ENCODE data around the gene FHL3.
"Not testable (repeated sequence)": the region's sequence is repeated elsewhere in the genome, so short reads cannot be mapped to it uniquely, and the experiment has no call there.

FHL3 gene

DNA sequence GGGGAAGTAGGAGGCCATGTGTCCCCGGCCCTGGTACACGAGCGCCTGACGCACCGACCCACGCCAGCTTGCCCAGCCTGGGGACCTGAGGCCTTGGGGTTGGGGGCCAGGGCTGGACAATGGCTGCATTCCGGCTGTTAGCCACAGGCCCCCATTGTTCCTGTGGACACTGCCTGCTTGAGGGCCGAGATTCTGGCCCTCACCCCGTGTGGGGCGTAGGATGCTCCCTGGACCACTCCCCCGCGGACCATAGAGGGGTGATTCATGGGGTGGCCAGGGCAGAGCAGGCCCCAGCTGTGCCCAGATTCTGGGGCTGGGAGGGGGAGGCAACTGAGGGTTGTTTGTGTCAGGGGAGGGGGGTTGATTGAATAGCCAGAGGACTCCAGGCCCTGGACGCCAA lies 29.6 kb upstream of the FHL3 start:
- no peak for DNase-seq

DNA sequence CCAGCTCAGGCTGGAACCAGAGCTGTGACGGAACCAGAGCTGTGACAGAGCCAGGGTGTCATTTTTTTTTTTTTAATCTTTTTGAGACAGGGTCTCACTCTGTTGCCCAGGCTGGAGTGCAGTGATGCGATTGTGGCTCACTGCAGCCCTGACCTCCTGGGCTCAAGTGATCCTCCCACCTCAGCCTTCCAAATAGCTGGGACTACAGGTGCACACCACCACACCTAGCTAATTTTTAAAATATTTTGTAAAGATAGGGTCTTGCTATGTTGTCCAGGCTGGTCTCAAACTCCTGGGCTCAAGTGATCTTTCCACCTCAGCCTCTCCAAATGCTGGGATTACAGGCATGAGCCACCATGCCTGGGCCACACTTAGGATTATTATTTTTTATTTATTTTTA lies 27.7 kb upstream of the FHL3 start:
- not testable (repeated sequence) for DNase-seq

DNA sequence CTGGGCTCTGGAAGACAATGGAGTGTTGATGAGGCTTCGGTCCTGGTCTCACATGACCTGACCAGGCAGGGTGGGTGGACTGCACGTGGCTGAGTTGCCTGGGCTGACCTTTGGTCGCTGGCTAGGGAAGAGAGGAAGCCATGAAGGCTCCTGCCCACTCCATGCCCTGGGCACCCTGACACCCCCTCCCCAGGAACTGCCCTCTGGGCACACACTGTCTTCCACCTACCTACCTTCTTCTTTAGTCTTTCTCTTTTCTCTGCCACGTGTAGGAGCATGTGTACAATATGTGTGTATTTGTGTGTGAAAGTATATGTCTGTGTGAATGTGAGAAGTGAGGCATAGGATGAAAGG lies 26.2 kb upstream of the FHL3 start:
- DNase-seq, result no peak

- no peak for DNase-seq
These were observed 25.5 kb upstream of the FHL3 start for GRCh38 chr1:38030596-38031512.

GRCh38 chr1:38029685-38030511 lies 24.6 kb upstream of the FHL3 start:
- peak; percentile 81 for DNase-seq

- no peak for DNase-seq
These were observed 23.9 kb upstream of the FHL3 start for GRCh38 chr1:38029081-38029681.

- DNase-seq, result no peak
These were observed 23.4 kb upstream of the FHL3 start for GRCh38 chr1:38028671-38029070.

DNA sequence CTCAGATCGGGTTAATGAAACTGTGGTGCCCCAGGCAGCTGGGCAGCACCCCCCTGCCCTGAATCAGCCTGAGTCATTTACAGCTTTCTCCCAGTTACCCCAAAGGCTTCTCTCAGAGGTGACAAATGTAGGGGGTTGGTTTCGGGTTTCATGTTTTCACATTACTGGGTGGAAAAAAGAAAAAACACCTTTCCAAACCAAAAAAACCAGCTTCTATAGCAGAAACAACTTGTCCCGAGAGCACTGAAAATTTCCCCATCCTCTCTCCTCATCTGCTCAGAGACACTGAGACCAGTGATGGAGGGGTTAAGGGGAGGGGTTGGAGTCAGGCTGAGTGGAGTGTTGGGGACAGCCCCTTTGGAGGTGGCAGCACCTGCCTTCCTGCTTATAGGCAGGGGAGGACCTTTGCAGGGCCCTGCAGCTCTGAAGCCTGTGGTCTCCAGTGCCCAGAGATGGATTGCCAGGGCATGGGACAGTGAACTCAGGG lies 22.8 kb upstream of the FHL3 start:
- DNase-seq, result peak; percentile 80

DNA sequence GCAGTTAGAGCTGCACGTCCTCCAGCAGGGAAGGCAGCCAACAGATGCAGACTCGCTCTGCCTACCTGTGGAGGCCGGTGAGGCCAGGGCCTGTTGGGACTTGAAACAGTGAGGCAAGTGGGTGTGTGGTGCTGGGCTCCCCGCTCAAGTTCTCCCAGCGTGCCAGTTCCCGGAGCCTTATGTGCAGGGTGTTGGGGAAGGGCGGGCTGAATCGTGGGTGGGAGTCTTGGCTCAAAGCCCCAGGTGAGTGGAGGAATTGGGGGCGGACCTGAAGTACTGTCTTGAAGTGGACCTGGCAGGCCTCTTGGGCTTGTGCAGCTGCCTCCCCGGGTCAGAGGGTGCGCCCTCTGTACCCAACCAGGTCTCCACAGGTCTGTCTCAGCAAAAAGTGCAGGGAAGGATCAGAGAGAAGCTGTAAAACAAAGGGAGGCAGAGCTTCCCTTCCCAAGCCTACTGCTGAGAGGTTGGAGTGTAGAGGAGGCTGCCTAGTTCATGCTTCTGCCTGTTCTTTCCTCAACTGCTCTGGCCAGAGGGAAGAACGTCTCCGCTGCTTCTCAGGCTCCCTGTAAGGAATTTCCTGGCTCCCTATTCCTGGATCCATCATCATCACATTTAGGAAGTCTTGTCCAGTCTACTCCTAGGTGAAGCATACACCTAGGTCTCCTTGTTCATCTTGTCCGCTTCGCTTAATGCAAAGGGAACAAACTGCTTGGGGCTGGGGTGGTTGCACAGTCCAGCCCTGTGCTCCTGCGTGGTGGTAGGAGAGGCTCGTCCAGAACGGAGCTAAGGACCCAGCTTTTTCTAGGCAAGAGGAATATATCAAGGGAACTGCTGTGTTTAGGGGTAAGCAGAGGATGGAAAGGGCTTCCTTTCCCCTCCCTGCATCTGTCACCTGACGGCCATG lies 22.1 kb upstream of the FHL3 start:
- DNase-seq, result no peak

DNA sequence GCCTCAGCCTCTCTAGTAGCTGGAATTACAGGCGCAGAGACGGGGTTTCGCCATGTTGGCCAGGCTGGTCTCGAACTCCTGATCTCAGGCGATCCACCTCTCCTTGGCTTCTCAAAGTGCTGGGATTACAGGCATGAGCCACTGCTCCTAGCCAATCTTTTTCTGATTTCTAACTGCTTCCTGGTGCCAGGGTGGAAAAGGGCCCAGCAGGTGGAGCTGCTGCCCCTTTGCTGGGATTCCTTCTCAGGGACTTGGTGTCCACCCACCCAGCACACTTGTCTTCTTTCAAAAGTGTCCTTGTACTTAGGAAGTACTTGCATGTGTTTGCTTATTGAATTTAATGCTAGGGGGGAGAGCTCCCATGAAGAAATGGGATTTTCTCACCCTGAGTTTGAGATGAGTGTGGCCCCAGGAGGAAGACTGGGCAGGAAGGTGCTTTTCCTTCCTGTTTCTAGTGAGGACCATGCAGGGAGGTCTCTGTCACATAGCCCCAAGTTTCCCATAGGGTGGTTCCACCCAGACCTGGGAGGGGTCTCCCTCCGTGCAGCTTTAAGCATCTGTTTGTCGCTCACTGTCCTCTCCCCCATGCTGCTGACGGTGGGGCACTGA lies 21.4 kb upstream of the FHL3 start:
- peak; percentile 50 for DNase-seq

DNA sequence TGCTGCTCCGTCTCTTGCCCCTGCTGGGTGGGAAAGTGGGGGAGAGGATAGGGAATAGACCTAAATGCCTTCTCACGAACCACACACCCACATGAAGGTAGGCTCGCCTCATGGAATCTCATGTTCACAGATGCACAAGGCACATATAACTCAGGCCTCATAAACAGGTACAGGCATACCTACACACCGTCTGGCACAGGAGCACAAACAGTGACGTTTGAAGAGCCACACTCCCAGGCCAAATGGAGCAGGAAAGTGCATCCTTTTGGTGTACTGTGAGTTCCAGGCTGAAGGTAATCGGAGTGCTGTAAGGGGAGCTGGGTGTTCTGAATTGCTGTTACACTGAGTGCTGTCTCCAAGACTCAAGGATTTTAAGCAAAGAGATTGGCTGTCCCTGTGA lies 20.4 kb upstream of the FHL3 start:
- DNase-seq, result no peak

DNA sequence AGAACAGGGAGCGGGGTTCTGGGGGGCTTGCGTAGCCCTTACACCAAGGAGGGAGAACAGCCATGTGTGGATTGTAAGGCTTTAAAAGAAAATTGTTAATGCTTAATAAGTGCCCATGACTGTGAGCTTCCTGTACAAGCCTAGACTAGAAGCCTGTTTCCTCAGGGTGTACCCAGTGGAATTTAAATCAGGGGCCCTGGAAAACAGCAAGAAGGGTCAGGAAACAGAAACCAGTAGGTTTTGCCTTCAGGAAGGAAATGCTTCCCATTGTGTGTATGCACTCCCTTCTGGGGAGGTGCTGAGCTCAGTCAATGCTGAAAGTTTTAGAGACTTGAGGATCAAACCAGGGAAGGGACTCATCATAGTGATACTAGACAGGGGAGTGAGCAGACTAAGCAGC lies 19.9 kb upstream of the FHL3 start:
- DNase-seq, result no peak

DNA sequence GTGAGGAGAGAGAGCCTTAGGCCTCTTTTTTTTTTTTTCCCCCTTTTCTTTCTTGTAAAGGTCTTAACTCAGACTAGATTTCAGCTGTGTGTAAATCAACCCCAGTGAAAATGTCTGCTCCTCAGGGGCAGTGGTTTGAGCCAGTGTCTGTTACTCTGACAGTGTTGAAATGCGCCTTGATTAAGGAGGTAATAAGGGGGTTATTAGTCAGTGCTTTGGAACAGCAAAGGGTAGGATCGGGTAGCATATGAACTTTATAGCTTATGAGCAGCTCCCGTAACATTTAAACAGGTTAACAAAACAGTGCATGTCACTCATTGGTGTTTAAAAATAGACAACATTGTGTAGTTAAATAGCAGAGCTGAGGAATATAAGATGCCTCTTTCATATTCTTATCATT lies 17.5 kb upstream of the FHL3 start:
- no peak for DNase-seq

GRCh38 chr1:38021969-38022368 lies 16.7 kb upstream of the FHL3 start:
- DNase-seq, result no peak

- DNase-seq, result no peak
These were observed 15.1 kb upstream of the FHL3 start for GRCh38 chr1:38020396-38020795.

- no peak for DNase-seq
These were observed 13.6 kb upstream of the FHL3 start for GRCh38 chr1:38018864-38019343.

DNA sequence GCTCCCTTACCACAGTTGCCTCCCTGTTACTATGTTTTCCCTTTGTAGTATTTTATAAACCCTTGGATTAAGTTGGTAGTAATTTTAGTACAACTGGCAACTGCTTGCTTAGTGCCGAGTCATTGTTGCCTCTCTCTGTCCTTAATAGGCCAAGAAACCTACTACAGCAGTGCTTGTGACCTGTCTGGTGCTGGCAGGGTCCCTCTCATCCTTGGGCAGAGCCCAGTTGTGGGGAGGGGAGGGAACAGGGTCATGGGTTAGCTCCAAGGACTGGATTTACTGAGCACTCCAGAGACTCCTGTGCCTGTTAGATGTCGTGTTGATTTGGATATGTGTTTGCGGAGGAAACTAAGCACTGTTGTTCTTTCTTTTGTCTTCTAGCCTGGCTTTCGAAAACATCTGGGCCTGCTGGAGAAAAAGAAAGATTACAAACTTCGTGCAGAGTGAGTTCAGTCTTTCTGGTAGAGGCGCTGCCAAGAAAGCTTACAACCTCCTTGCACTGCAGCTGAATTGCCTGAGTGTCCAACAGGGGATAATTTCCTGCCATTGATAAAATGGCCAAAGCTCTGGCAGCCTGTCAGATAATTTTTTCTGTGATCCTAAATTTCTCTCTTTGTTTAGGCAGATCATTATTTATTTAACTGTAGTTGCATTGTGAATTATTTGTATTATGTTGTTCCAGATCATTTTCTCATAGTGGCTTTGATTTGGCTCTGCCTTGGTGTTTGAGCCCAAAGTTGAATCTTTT lies 10.8 kb upstream of the FHL3 start:
- no peak for DNase-seq

GRCh38 chr1:38014724-38015424 lies 9.6 kb upstream of the FHL3 start:
- DNase-seq, result no peak

DNA sequence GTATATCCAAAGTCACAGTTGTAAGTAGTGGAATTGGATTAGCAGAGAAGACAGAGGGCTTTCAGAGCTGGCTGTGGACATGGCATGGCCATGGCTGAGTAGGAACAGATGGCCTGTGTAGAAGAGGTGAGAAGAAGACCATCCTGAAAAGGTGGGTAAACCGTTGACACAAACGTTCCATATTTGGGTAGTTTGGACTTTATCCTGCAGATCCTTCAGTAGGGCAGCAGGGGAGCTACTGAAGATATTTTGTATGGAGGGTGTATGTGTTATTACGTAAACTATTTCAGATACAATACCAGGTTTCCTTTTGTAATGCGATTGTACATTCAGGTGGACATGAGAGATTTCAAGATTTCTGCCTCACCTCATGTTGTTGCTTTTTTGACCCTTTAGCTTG lies 8.9 kb upstream of the FHL3 start:
- no peak for DNase-seq

DNA sequence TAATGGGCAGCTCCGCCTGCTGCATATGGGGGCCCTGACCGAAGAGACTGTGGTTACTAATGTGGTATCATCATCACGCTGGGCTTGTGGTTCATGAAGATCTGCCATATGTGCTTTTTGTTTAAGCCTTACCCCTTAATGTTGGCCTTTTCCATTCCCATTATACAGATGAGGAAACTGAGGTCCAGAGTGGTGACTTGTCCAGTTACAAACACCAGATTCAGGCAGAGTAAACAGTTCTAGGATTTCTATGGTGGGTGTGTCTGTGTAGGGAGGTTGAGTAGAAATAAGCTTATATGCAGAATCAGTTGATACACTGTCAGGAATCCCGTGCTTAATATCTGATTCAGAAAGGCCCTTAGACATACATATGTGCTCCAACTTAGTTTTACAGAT lies 7.9 kb upstream of the FHL3 start:
- DNase-seq, result no peak
